K562 (cell line): ENCODE results near the gene VRK1. TPM values are rescaled to one million over a fixed set of nuclear protein-coding genes. Genes with fewer than 3 reads are reported as not detected.
A peak's percentile ranks its signal among the peaks of the same experiment; 100 is the strongest.

Experiments used
- JUND ChIP-seq, 2 experiments: IDR thresholded peaks; 2 replicates in 1 of 2; 3 replicates in 1 of 2; pipeline ENCODE4 v1.6.1; 2011; ENCODE audit warnings: borderline replicate concordance in 2 of 2, low read depth in 2 of 2, low read length in 2 of 2, improper control_type of control experiment in 1 of 2, missing biosample characterization in 1 of 2, missing genetic modification characterization in 1 of 2, missing genetic modification reagents in 1 of 2
- NR4A1 ChIP-seq, 2 experiments: fragments of 250-450 bp in 1 of 2; fragments of 450-650 bp in 1 of 2; sonication (Bioruptor Pico) in 1 of 2; IDR thresholded peaks; 2 replicates each; pipeline versions ENCODE4 v1.4.0 to v1.6.1; 2016 to 2020; ENCODE audit warnings: mild to moderate bottlenecking in 2 of 2, missing compliant biosample characterization in 1 of 2, missing genetic modification characterization in 1 of 2, moderate library complexity in 1 of 2
- polyA plus RNA-seq, 8 experiments: library from polyadenylated mRNA; depleted of rRNA in 4 of 8; stranded (reverse) in 5 of 8; unstranded in 3 of 8; fragments of >200 nt; fragmentation: Nextera tagmentation in 2 of 8; fragmentation: Illumina TruSeq in 1 of 8; extraction: Ambion mirVana in 2 of 8; extraction: Trizol in 1 of 8; gene quantifications; 2 replicates each; pipeline versions ENCODE4 v1.2.1 to v1.2.3, GENCODE V29; 2011 to 2014; ENCODE audit warnings: inconsistent platforms in 1 of 8, missing spikeins in 1 of 8
- total RNA-seq, 7 experiments: library from RNA; depleted of rRNA in 6 of 7; stranded (reverse); fragments of >200 nt in 6 of 7; fragmentation: Illumina TruSeq in 2 of 7; extraction: Trizol in 2 of 7; gene quantifications; 2 replicates each; pipeline versions ENCODE4 v1.2.1 to v1.2.3, GENCODE V29; 2011 to 2021; ENCODE audit warnings: low replicate concordance in 1 of 7
- TF ChIP-seq, protein P1 (sequence below): conservative IDR thresholded peaks from 2 replicates; pipeline ENCODE4 v1.6.1; 2011; ENCODE audit warnings: low read depth, mild to moderate bottlenecking, low read length; ENCODE audit not compliant: control insufficient read depth
- TF ChIP-seq, protein P2 (sequence below): sonication (generic); formaldehyde crosslinking; IDR thresholded peaks from 2 replicates; pipeline ENCODE4 v1.8.0; 2023; ENCODE audit warnings: missing genetic modification reagents, mild to moderate bottlenecking, borderline replicate concordance

The VRK1 gene
- total and polyA plus RNA-seq, 9 of the 15 experiments (the other 6 are each of a cell fraction or from before 2014, with no cell fraction given) = 83.6 to 177 (median 116) TPM

DNA sequence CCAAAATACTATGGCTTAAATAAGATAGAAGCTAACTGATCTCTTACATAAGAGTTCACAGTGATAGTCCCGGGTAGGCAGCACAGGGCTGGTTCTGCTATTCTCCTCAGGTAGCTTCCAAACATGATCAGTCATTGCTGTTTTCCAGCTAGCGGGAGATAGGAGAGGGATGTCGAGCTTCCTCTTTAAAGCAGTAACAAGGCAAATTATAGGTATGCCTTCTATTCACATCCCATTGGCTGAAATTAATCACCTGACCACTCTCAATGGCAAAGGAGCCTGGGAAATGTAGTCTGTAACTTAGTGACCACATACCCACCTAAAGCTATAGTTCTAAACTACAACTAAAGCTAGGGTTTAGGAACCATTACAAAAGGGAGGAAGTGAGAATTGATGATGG is 34.5 kb upstream of the VRK1 start (continued):
- TF ChIP-seq, protein P1, sequence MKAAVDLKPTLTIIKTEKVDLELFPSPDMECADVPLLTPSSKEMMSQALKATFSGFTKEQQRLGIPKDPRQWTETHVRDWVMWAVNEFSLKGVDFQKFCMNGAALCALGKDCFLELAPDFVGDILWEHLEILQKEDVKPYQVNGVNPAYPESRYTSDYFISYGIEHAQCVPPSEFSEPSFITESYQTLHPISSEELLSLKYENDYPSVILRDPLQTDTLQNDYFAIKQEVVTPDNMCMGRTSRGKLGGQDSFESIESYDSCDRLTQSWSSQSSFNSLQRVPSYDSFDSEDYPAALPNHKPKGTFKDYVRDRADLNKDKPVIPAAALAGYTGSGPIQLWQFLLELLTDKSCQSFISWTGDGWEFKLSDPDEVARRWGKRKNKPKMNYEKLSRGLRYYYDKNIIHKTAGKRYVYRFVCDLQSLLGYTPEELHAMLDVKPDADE = no peak
- TF ChIP-seq NR4A1 (CRISPR knock-in tag; IDR thresholded peaks at IDR 0.05) (no peak), NR4A1 (tag; IDR thresholded peaks at IDR 0.05) (no peak), JUND (IDR thresholded peaks at IDR 0.05; ENCODE audit: borderline replicate concordance, low read depth, low read length) (no peak), JUND (tag; IDR thresholded peaks at IDR 0.05; ENCODE audit: borderline replicate concordance, low read depth, low read length) (0 out of 3 replicates have a peak, but pooled peaks have one; percentile 19)
- TF ChIP-seq, protein P2, sequence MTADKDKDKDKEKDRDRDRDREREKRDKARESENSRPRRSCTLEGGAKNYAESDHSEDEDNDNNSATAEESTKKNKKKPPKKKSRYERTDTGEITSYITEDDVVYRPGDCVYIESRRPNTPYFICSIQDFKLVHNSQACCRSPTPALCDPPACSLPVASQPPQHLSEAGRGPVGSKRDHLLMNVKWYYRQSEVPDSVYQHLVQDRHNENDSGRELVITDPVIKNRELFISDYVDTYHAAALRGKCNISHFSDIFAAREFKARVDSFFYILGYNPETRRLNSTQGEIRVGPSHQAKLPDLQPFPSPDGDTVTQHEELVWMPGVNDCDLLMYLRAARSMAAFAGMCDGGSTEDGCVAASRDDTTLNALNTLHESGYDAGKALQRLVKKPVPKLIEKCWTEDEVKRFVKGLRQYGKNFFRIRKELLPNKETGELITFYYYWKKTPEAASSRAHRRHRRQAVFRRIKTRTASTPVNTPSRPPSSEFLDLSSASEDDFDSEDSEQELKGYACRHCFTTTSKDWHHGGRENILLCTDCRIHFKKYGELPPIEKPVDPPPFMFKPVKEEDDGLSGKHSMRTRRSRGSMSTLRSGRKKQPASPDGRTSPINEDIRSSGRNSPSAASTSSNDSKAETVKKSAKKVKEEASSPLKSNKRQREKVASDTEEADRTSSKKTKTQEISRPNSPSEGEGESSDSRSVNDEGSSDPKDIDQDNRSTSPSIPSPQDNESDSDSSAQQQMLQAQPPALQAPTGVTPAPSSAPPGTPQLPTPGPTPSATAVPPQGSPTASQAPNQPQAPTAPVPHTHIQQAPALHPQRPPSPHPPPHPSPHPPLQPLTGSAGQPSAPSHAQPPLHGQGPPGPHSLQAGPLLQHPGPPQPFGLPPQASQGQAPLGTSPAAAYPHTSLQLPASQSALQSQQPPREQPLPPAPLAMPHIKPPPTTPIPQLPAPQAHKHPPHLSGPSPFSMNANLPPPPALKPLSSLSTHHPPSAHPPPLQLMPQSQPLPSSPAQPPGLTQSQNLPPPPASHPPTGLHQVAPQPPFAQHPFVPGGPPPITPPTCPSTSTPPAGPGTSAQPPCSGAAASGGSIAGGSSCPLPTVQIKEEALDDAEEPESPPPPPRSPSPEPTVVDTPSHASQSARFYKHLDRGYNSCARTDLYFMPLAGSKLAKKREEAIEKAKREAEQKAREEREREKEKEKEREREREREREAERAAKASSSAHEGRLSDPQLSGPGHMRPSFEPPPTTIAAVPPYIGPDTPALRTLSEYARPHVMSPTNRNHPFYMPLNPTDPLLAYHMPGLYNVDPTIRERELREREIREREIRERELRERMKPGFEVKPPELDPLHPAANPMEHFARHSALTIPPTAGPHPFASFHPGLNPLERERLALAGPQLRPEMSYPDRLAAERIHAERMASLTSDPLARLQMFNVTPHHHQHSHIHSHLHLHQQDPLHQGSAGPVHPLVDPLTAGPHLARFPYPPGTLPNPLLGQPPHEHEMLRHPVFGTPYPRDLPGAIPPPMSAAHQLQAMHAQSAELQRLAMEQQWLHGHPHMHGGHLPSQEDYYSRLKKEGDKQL = no peak
- TF ChIP-seq, all 486 proteins: peak for 26
